Kasumi-1 (cell line): ENCODE data around the gene SHB.

Experiments
- DNase-seq, 2 experiments: peaks; one replicate each; lab custom pipeline; 2025; lab: John Stamatoyannopoulos, UW

SHB gene

GRCh38 chr9:37953206-37953774 lies 115.7 kb downstream of the SHB start:
- no peak for DNase-seq

GRCh38 chr9:37952731-37953130 lies 116.3 kb downstream of the SHB start:
- DNase-seq = no peak

DNA sequence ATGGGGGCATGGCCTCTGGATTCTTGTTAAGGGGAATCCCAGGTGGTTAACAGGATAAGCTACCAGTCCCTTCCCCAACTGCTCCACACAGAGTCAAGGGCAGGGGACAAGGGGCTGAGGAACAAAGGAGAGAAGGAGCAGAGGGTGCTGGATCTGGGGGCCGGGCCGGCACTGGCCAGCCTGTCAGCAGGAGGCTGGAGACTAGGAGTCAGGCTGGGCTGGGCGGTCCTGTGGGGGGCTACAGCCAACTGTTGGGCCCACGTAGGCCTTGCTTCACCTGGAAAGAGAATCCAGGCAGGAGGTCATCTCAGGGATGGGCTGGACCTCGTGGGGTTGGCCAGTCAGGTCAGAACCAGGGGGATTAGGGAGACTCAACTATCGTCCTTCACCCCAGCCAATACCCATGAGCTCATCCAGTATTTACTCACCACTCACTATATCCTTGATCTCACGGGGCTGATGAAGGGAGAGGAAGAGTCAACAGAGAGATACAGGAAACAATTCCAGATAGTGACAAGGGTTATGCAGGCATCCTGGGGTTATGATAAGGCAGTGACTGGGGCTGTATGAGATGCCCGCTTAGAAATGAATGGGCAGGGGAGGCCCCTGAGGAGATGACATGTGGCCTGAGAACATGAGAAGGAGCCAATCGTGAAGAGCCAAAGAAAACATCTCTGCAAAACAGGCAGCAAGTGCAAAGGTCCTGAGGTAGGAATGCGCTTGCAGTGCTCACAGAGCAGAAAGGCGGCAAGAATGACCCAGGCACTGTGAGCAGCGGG lies 117.2 kb downstream of the SHB start:
- no peak for DNase-seq

- DNase-seq = no peak
These were observed 118.5 kb downstream of the SHB start for GRCh38 chr9:37950561-37950960.

GRCh38 chr9:37949576-37949975 lies 119.5 kb downstream of the SHB start:
- no peak for DNase-seq

- DNase-seq = no peak
These were observed 120.5 kb downstream of the SHB start for GRCh38 chr9:37948417-37948980.

- DNase-seq = no peak
These were observed 121.0 kb downstream of the SHB start for GRCh38 chr9:37947977-37948376.

DNA sequence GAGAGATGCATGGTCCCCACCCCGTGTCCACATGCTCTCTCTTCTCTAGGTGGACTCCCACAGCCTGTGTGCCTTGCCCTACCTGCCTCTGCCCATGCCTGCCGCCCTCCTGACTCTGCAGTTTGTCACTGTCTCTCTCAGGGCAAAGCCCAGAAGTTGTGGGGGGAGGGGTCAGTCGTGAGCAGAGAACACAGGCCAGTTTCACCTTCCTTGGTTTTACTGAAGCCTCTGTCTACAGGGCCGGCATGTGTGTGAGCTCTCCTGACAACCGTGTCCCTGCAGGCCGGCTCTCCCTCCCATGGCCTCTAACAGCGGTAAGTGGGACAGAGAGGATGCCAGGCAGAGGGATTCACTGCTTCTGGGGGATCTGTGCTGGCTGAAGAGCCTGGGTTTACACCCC lies 121.6 kb downstream of the SHB start:
- no peak for DNase-seq

DNA sequence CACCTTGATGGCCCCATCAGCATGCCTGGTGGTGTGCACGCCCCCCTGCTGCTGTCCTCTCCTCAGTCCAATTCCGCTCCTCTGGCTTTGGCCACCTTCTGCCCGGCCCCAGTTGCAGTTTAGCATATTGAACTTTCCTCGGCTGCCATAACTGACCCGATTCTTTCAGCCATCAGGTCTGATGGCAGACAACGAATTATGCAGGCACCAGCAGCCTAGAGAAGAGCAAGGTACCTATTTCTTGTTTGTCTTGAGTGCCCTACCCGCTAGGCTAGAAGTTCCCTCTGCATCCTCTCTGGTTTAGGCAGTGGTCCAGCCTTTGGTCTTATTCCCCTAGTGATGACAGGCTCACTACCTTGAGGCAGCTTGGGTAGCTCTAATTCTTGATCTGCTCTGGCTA lies 122.1 kb downstream of the SHB start:
- no peak for DNase-seq

DNA sequence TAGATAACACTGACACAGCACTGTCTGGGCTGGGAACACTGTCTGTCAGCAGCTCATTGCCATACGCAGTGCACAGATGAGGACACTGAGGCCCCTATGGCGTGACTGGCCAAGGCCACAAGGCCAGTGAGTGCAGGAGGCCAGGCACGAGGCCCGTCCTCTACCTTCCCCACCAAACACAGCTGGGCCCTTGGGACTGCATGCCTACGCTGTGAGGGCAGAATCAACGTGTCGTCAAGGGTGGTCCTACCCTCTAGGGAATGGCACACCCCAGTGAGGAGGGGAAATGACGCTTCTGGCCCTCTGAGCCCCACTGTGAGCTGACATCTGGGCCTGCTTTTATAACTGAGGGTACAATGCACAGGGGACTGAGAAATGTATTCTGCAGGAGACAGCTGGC lies 123.0 kb downstream of the SHB start:
- DNase-seq = no peak

DNA sequence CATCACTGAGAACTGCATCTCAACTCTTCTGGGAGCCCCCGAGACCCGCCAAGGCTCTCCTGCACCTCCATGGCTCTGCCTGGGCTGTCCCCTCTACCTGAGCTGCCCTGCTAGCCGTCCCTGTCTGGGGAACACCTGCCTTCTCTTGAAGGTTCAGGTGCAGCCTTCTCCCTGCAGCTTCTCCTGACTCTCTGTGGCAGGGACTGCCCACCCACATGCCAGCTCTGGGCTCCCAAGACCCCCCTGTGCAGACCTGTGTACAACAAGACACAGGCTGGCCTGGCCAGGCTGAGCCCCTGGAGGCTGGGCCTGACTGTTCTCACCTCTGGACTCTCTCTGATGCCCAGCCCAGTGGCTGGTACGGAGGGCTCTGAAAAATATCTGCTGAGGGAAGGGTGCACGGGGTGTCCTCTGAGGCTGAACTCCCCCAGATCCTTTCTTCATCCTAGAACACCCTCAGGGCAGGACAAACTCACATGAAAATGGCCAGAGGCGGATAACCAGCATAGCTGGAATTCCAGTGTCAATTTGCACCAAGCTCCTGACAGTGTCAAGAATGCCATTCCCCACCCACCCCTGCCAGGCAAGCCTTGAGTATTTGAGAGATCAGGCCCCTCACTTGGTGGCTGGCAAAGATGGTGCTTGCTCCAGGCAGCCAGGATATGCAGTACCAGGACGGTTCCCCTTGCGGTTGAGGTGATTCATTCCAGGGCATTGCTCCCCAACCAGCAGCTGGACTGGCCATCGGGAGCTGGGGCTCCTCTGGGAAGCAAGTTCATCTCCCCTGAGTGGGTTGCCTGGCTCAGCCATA lies 124.2 kb downstream of the SHB start:
- DNase-seq = no peak

DNA sequence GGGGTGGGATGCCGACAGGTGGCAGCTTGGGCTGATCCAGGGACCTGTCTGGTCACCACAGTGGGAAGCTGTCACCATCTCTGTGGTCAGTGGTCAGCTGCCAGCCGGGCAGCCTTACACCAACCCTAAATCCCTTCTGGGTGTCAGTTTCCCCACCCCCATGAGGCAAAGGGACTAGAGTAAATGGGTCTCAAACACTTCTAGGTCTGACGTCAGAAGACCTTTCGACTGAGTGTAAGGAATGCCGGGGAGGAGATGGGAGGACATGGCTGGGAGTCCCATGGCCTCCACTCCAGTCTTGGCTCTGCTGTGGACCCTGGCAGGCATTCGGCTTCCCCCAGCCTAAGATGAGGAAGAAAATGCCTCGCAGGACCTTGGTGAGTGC lies 124.8 kb downstream of the SHB start:
- DNase-seq = no peak

- no peak for DNase-seq
These were observed 125.4 kb downstream of the SHB start for GRCh38 chr9:37943345-37944265.

DNA sequence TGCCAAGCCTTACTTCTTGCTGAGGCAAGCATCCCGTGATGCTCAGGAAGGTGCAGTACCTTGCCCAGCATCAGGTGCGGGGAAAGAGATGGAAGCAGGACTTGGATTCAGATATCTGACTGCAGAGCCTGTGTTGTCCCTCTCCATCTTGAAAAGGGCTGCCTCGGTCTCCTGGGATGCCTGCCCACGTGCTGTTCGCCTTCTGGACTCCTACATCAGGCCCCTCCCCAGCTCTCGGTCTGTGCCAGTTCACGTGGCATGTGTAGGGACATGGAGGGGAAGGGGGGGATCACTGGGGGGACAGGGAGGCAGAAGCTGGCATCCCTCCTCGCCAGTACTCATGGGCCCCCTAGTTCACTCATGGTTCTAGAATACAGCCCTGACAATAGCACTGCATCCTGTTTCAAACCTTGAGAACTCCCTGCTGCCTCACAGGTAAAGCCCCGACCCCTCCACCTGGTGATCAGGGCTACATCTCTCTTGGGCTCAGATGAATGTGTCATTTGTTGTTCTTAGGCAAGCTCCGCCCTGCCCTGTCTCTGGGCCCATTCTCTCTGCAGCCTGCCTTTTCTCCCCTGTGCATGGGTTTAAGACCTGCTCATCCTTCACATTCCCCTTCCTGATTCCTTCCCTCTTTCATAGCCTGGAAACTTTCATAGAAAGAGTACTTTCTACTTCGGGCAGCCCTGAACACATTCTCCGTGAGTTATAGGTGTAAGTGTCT lies 126.2 kb downstream of the SHB start:
- DNase-seq = no peak

GRCh38 chr9:37941253-37941652 lies 127.8 kb downstream of the SHB start:
- no peak for DNase-seq

DNA sequence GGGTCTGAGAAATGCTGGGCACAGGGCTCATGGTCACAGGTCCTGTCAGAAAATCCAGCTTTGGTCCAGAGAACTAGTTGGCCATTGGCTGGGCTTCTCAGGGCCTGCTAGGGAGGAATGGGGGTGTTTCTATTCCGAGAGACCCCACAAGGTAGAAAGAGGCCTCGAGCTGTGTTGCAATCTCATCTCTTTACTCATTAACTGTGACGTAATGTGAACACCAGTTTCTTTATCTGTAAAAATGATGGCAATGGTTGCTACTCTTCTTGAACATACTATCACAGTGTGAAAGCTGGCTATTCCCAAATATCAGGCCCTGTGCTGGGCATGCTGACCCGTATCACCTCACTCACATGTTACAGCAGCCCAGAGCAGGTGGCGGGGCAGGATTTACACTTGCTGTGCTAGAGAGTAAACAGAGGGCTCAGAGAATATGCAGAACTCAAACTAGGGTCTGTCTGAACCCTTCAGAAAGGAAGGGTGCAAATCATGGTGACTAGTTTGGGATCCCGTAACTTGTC lies 129.4 kb downstream of the SHB start:
- DNase-seq = no peak

DNA sequence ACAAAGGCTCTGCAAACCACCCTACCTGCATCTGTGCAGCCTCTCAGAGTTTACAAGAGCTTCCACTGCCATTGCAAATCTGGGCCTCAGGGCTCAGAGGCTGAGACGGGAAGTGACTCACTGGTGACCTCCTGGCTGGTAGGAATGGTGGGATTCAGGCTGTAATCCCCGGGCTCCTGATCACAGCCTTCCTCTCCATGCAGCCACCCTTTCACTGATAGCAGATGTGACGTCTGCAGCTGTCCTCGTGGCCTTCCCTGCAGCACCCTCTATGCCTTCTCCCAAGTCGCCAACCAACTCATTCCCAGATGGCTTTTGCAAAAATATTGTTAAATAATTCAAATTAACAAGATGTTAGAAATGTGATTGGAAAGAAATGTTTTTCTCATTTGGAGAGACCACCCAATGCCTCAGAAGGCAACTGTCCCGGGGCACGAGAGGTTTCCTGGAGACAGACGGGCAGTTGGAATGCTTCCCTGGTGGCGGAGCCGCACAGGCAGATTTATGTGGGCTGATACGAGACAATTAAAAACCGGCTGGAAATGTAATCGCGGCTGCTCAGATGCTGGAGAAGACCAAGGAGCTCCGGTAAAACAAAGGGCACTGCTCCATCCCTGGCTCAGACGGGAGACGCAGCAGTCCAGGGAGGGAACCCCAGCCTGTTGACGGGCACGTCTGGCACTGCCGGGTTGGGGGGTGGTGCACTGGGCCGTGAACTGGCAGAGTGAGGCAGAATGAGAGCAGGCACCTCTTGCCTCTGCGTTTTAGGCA lies 130.7 kb downstream of the SHB start:
- DNase-seq = peak in 1 of 2 experiments; percentile 6

DNA sequence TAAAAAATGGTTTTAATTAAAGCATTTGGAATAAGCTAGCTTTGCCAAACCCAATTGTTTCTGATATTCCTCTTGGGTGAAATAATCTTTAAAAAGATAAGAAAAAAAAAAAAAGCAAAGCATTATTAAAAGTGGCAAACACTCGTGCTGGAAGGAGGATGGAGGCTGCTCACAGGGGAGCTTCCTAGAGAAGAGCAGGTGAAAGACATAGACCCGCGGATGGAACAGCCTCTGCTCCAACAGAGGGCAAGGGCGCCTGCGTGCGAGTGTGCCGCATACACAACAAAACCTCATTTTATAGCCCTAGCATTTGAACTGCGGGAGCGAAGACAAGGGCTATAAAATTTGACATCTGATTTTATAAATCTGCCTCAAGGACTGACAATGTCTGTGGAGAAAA lies 131.7 kb downstream of the SHB start:
- DNase-seq = no peak

- no peak for DNase-seq
These were observed 132.1 kb downstream of the SHB start for GRCh38 chr9:37936965-37937364.

- DNase-seq = no peak
These were observed 132.7 kb downstream of the SHB start for GRCh38 chr9:37936376-37936775.
